HG03066 (cell line): ENCODE data around the gene L2HGDH.
"Not testable (repeated sequence)": the region's sequence is repeated elsewhere in the genome, so short reads cannot be mapped to it uniquely, and the experiment has no call there.

Experiments used
- ATAC-seq: cut with Tn5 transposase; IDR thresholded peaks from one replicate; pipeline ENCODE4 v1.9.1; 2021; ENCODE audit warnings: low read depth; ENCODE audit not compliant: unreplicated experiment

Gene L2HGDH

GRCh38 chr14:50340045-50340444 is 28.0 kb upstream of the L2HGDH start:
- ATAC-seq: no peak

- ATAC-seq: no peak
Observed at GRCh38 chr14:50339178-50339804, 27.3 kb upstream of the L2HGDH start.

- no peak for ATAC-seq
Observed at GRCh38 chr14:50338587-50338986, 26.6 kb upstream of the L2HGDH start.

GRCh38 chr14:50335989-50336824 is 24.2 kb upstream of the L2HGDH start:
- no peak for ATAC-seq

GRCh38 chr14:50335389-50335788 is 23.4 kb upstream of the L2HGDH start:
- no peak for ATAC-seq

GRCh38 chr14:50334211-50334610 is 22.2 kb upstream of the L2HGDH start:
- no peak for ATAC-seq

- no peak for ATAC-seq
Observed at GRCh38 chr14:50333014-50333509, 21.0 kb upstream of the L2HGDH start.

- no peak for ATAC-seq
Observed at GRCh38 chr14:50331596-50331995, 19.6 kb upstream of the L2HGDH start.

GRCh38 chr14:50321009-50321660 is 9.1 kb upstream of the L2HGDH start:
- peak; percentile 84 for ATAC-seq

GRCh38 chr14:50320283-50320682 is 8.3 kb upstream of the L2HGDH start:
- no peak for ATAC-seq

GRCh38 chr14:50319721-50320120 is 7.7 kb upstream of the L2HGDH start:
- no peak for ATAC-seq

GRCh38 chr14:50319293-50319692 is 7.3 kb upstream of the L2HGDH start:
- ATAC-seq: no peak

- no peak for ATAC-seq
Observed at GRCh38 chr14:50318031-50318626, 6.1 kb upstream of the L2HGDH start.

- not testable (repeated sequence) for ATAC-seq
Observed at GRCh38 chr14:50314098-50314497, 2.1 kb upstream of the L2HGDH start.

- peak; percentile 26 for ATAC-seq
Observed at GRCh38 chr14:50312734-50313054, 665 bp upstream of the L2HGDH start.

- ATAC-seq: no peak
Observed at GRCh38 chr14:50311337-50311971, 575 bp downstream of the L2HGDH start.

GRCh38 chr14:50310445-50310844 is 1.6 kb downstream of the L2HGDH start:
- no peak for ATAC-seq

GRCh38 chr14:50308363-50308915 is 3.6 kb downstream of the L2HGDH start:
- ATAC-seq: no peak

- no peak for ATAC-seq
Observed at GRCh38 chr14:50303744-50304471, 8.1 kb downstream of the L2HGDH start.

- ATAC-seq: no peak
Observed at GRCh38 chr14:50301914-50302313, 10.1 kb downstream of the L2HGDH start.
